Esophagus squamous epithelium (tissue), 5 donors: ENCODE measurements around the gene CFAP74. TPM values are rescaled to one million over a fixed set of nuclear protein-coding genes. Genes with fewer than 3 reads are reported as not detected.

Source experiments
- DNase-seq: peaks from one replicate; lab custom pipeline; 2025; lab: John Stamatoyannopoulos, UW
- H3K27ac ChIP-seq, 4 donors: fragments of 200-600 bp; sonication (generic); one replicate each; pipeline ENCODE4 v1.5.1; 2016 to 2019; ENCODE audit warnings: mild to moderate bottlenecking in 1 of 4
- H3K27me3 ChIP-seq, 4 donors: fragments of 200-600 bp; sonication (generic); 1 replicate in 3 of 4; 2 replicates in 1 of 4; pipeline versions ENCODE4 v1.5.1 to v1.6.0; 2017 to 2021; ENCODE audit warnings: antibody characterized with exemption in 1 of 4
- H3K36me3 ChIP-seq, 3 donors: fragments of 200-600 bp; sonication (generic); one replicate each; pipeline ENCODE4 v1.5.1; 2016 to 2019
- H3K4me1 ChIP-seq, 3 donors: fragments of 200-600 bp; sonication (generic); one replicate each; pipeline ENCODE4 v1.5.1; 2017 to 2019
- H3K4me3 ChIP-seq, 4 donors: fragments of 200-600 bp; sonication (generic); 1 replicate in 3 of 4; 2 replicates in 1 of 4; pipeline ENCODE4 v1.5.1; 2016 to 2019; ENCODE audit warnings: mild to moderate bottlenecking in 2 of 4, moderate library complexity in 1 of 4
- H3K9me3 ChIP-seq, 3 donors: fragments of 200-600 bp; sonication (generic); one replicate each; pipeline ENCODE4 v1.5.1; 2016 to 2019
- POLR2A ChIP-seq, 4 donors: fragments of 450-650 bp; IDR thresholded peaks; one replicate each; pipeline ENCODE4 v1.6.1; 2017; ENCODE audit warnings: antibody characterized with exemption in 4 of 4, mild to moderate bottlenecking in 4 of 4, moderate library complexity in 3 of 4
- WGBS, 2 donors: methylation state at CpG; one replicate each; pipeline ENCODE4 v1.1.5; 2018; 5-methylcytosine and 5-hydroxymethylcytosine counted together
- intact Hi-C: fragments of 100-400 bp; cut with DNase I; formaldehyde crosslinking; loops from one replicate; pipeline ENCODE4 v1.15.0; 2022
- total RNA-seq, 4 donors: library from RNA; depleted of rRNA; stranded (reverse); fragments of >200 nt; gene quantifications; one replicate each; pipeline ENCODE4 v1.1.0, GENCODE V29; 2016
- TF ChIP-seq, protein P1 (sequence below), 6 experiments: fragments of 450-650 bp in 4 of 6; fragments of 200-600 bp in 2 of 6; sonication (generic) in 2 of 6; IDR thresholded peaks; one replicate each; pipeline ENCODE4 v1.5.1; 2016 to 2019; ENCODE audit warnings: antibody characterized with exemption in 6 of 6, mild to moderate bottlenecking in 4 of 6, moderate library complexity in 4 of 6
- donor health status: DM: yes; HTN: yes; CAD: no.

CFAP74 gene
- total RNA-seq, 4 donors from 2014 or later = not detected

DNA sequence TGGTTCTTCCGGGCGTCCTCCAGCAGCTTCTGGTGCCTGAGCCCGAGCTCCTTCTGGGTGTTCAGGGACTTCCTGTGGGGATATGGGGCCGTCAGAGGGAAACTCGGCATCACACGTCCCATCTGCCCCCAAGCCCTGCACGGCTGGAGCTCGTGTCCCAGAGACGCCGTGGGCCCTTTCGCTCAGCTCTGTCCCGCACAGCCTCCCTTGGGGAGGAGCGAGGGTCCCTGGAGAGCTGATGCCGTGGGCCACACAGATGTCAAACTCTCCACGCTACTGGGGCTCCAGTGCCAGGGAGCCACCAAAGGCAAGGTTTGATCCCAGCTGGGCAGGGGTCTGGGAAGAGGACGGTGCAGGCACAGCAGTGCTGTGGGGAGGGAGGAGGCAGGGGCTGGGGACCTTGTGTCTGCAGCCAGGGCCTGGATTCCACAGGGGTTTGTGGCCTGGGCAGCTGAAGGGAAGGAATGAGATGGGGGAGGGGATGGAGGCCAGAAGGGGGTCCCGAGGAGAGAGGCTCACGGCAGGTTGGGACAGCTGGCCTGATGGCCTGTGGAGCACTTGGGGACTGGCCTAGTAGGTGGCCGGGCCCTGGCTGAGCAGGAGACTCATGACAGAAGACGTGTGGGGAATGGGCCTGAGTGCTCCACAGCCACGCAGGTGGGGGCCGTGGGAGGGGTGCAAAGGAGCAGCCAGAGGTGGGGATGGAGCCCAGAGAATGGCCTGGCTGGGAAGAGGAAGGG, 30.4 kb downstream of the CFAP74 start:
- Histone ChIP-seq H3K27me3 (peaks cover 0 to 61% (median 0%) of the 10 kb centered on the region in 4 donors), H3K9me3 (peaks cover 0 to 12% (median 0%) of the 10 kb centered on the region in 3 donors), H3K4me3 (no peak overlapping the region), H3K4me1 (peaks cover 0 to 12% (median 0%) of the 10 kb centered on the region in 3 donors), H3K36me3 (no peaks in the 10 kb centered on the region), H3K27ac (no peak overlapping the region)
- DNase-seq = no peak
- 70 to 83% methylated on average over 9 of the region's 22 CpGs for WGBS, 2 donors
- no peak for TF ChIP-seq POLR2A (IDR thresholded peaks at IDR 0.05)
- TF ChIP-seq, protein P1, sequence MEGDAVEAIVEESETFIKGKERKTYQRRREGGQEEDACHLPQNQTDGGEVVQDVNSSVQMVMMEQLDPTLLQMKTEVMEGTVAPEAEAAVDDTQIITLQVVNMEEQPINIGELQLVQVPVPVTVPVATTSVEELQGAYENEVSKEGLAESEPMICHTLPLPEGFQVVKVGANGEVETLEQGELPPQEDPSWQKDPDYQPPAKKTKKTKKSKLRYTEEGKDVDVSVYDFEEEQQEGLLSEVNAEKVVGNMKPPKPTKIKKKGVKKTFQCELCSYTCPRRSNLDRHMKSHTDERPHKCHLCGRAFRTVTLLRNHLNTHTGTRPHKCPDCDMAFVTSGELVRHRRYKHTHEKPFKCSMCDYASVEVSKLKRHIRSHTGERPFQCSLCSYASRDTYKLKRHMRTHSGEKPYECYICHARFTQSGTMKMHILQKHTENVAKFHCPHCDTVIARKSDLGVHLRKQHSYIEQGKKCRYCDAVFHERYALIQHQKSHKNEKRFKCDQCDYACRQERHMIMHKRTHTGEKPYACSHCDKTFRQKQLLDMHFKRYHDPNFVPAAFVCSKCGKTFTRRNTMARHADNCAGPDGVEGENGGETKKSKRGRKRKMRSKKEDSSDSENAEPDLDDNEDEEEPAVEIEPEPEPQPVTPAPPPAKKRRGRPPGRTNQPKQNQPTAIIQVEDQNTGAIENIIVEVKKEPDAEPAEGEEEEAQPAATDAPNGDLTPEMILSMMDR (IDR thresholded peaks at IDR 0.05) = no peak
- intact Hi-C loops = no loop called here

DNA sequence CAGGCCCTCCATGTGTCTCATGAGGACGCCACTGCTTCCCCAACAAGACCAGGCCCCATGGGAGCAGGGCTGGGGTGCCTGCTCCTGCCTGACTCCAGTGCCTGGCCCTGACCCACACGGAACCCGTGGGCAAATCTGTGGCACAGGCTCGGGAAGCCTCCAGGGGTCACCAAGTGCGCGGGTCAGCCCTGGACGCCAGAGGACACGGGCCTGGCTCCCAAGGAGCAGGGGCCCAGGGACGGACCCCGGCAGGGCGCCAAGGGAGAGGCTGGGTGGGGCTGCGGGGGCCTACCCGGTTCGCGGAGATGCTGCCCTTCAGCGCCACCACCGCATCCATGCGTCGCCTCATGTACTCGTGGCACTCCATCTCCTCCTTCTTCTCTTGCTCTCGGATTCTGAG, 31.9 kb downstream of the CFAP74 start:
- no peak overlapping the region for H3K27ac ChIP-seq
- DNase-seq = no peak
- WGBS, 2 donors = 88 to 97% methylated on average over 8 to 17 of the region's 21 CpGs

DNA sequence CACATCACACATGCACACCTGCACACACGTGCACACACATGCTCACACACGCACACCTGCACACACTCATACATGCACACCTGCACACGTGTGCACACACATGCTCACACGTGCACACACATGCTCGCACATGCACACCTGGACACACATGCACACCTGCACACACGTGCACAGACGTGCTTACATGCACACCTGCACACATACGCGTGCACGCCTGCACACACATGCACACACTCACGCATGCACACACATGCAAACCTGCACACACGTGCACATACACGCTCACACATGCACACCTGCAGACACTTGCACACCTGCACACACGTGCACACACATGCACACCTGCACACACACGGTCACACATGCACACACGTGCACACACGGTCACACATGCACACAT, 32.6 kb downstream of the CFAP74 start:
- H3K27me3 ChIP-seq = peaks cover 0 to 66% (median 0%) of the 10 kb centered on the region in 4 donors
- DNase-seq = no peak

More for the DNA sequence above, 31.9 kb downstream of the CFAP74 start:
- TF ChIP-seq POLR2A (IDR thresholded peaks at IDR 0.05) = no peak
- TF ChIP-seq, protein P1 (IDR thresholded peaks at IDR 0.05) = no peak
- Histone ChIP-seq H3K36me3 (no peaks in the 10 kb centered on the region), H3K4me3 (no peak overlapping the region), H3K4me1 (peaks cover 0 to 12% (median 0%) of the 10 kb centered on the region in 3 donors), H3K27me3 (peaks cover 0 to 66% (median 0%) of the 10 kb centered on the region in 4 donors), H3K9me3 (peaks cover 0 to 12% (median 0%) of the 10 kb centered on the region in 3 donors)
- intact Hi-C loops = no loop called here

DNA sequence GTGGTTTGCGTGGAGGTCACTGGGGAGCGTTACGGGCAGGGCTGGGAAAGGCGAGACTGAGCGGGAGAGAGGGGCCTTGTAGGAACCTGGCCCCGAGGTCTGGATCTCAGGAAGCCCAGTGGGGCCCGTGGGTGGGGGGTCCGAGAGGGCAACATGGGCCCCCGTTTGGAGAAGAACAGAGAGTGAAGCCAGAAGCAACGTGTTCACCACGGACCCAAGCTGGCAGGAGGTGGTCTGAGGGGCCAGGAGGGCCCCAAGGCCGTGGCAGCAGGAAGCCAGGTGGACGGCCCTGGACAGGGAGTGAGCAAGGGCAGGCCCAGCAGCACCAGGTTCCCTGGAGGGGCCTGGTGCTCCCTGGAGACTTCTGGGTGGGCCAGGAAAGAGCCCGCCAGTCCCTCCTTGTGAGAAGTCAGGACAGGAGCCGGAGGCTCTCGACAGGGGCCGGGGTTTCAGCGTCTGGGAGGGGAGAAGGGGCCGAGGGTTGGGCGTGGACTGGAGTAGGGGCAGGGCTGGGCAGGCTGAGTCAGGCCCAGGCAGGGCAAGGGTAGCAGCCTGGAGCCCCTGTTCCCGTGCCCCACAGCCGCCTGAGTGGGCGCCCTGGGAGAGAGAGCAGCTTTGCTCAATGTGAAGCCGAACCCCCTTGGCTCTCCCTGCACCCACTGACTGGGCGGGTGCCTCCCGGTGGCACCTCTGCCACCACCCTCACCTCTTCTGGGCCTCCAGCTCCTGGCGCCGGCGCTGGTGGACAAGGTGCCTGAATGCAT, 33.5 kb downstream of the CFAP74 start:
- 36 to 59% methylated on average over 9 to 15 of the region's 29 CpGs for WGBS, 2 donors
- Histone ChIP-seq H3K9me3 (peaks cover 0 to 12% (median 0%) of the 10 kb centered on the region in 3 donors), H3K27me3 (peaks cover 0 to 66% (median 0%) of the 10 kb centered on the region in 4 donors), H3K36me3 (no peaks in the 10 kb centered on the region), H3K4me3 (no peak overlapping the region), H3K4me1 (peaks cover 0 to 12% (median 0%) of the 10 kb centered on the region in 3 donors), H3K27ac (peak overlapping the region in 1 of 4 donors; percentile 63)
- no peak for DNase-seq
- intact Hi-C loops = no loop called here
- no peak for TF ChIP-seq POLR2A (IDR thresholded peaks at IDR 0.05)
- TF ChIP-seq, protein P1 (IDR thresholded peaks at IDR 0.05) = no peak

More for the DNA sequence above, 32.6 kb downstream of the CFAP74 start:
- WGBS, 2 donors = 82 to 87% methylated on average over 13 to 17 of the region's 17 CpGs
- H3K27ac ChIP-seq = no peak overlapping the region
- no peaks in the 10 kb centered on the region for H3K36me3 ChIP-seq
- no peak overlapping the region for H3K4me3 ChIP-seq
- no peak for TF ChIP-seq POLR2A (IDR thresholded peaks at IDR 0.05)
- TF ChIP-seq, protein P1 (IDR thresholded peaks at IDR 0.05) = no peak
- H3K4me1 ChIP-seq = peaks cover 0 to 12% (median 0%) of the 10 kb centered on the region in 3 donors
- peaks cover 0 to 12% (median 0%) of the 10 kb centered on the region in 3 donors for H3K9me3 ChIP-seq
- intact Hi-C loops = no loop called here
